ENCODE measurements around the gene MNAT1.

- TF ChIP-seq, protein P1, sequence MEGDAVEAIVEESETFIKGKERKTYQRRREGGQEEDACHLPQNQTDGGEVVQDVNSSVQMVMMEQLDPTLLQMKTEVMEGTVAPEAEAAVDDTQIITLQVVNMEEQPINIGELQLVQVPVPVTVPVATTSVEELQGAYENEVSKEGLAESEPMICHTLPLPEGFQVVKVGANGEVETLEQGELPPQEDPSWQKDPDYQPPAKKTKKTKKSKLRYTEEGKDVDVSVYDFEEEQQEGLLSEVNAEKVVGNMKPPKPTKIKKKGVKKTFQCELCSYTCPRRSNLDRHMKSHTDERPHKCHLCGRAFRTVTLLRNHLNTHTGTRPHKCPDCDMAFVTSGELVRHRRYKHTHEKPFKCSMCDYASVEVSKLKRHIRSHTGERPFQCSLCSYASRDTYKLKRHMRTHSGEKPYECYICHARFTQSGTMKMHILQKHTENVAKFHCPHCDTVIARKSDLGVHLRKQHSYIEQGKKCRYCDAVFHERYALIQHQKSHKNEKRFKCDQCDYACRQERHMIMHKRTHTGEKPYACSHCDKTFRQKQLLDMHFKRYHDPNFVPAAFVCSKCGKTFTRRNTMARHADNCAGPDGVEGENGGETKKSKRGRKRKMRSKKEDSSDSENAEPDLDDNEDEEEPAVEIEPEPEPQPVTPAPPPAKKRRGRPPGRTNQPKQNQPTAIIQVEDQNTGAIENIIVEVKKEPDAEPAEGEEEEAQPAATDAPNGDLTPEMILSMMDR (IDR thresholded peaks at IDR 0.05; ENCODE audit: poor library complexity) = no peak
- TF ChIP-seq EZH2 (IDR thresholded peaks at IDR 0.05; ENCODE audit: borderline replicate concordance) (no peak), EZH2phosphoT487 (IDR thresholded peaks at IDR 0.05; ENCODE audit: low read depth, severe bottlenecking, unreplicated experiment) (no peak)
Measured at GRCh38 chr14:60756847-60757246, 22.3 kb downstream of the MNAT1 start.

All from hepatocyte (in vitro differentiated cells).